ENCODE results near the gene BFAR. TPM values are rescaled to one million over a fixed set of nuclear protein-coding genes. Genes with fewer than 3 reads are reported as not detected.
"Not testable (repeated sequence)": the region's sequence is repeated elsewhere in the genome, so short reads cannot be mapped to it uniquely, and the experiment has no call there.

BFAR gene
- polyA plus RNA-seq, 1 experiment, result 77.1 TPM

- H3K27me3 ChIP-seq (ENCODE audit: control insufficient read depth, insufficient read depth, low read length), result no peaks in the 10 kb centered on the region
- H3K4me3 ChIP-seq (ENCODE audit: low read depth, low read length), result peak overlapping the region; percentile 87
- TF ChIP-seq, protein P1, sequence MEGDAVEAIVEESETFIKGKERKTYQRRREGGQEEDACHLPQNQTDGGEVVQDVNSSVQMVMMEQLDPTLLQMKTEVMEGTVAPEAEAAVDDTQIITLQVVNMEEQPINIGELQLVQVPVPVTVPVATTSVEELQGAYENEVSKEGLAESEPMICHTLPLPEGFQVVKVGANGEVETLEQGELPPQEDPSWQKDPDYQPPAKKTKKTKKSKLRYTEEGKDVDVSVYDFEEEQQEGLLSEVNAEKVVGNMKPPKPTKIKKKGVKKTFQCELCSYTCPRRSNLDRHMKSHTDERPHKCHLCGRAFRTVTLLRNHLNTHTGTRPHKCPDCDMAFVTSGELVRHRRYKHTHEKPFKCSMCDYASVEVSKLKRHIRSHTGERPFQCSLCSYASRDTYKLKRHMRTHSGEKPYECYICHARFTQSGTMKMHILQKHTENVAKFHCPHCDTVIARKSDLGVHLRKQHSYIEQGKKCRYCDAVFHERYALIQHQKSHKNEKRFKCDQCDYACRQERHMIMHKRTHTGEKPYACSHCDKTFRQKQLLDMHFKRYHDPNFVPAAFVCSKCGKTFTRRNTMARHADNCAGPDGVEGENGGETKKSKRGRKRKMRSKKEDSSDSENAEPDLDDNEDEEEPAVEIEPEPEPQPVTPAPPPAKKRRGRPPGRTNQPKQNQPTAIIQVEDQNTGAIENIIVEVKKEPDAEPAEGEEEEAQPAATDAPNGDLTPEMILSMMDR (IDR thresholded peaks at IDR 0.05; ENCODE audit: insufficient read depth, low read depth, low read length), result no peak
- peaks cover 3% of the 10 kb centered on the region; the same call in 1 of the 2 replicates for H3K36me3 ChIP-seq (ENCODE audit: control insufficient read depth, insufficient read depth, low read length)
- no peak for DNase-seq (ENCODE audit: low read depth)
- ChIA-PET CTCF (no interaction called here), POLR2A (no interaction called here)
Measured at GRCh38 chr16:14628806-14629611, 3.7 kb upstream of the BFAR start.

- Histone ChIP-seq H3K36me3 (ENCODE audit: control insufficient read depth, insufficient read depth, low read length) (peaks cover 3% of the 10 kb centered on the region; the same call in 1 of the 2 replicates), H3K4me3 (ENCODE audit: low read depth, low read length) (peak overlapping the region; percentile 87), H3K27me3 (ENCODE audit: control insufficient read depth, insufficient read depth, low read length) (no peaks in the 10 kb centered on the region)
- no peak for DNase-seq (ENCODE audit: low read depth)
- POLR2A ChIA-PET, result no interaction called here
- TF ChIP-seq, protein P1 (IDR thresholded peaks at IDR 0.05; ENCODE audit: insufficient read depth, low read depth, low read length), result no peak
- CTCF ChIA-PET, result interaction anchor here (1.1 kb wide), 1 partner anchor 102 kb away, joined by 3 read pairs; no protein-coding TSS in a partner anchor
Measured at GRCh38 chr16:14629612-14629918, 3.2 kb upstream of the BFAR start.

DNA sequence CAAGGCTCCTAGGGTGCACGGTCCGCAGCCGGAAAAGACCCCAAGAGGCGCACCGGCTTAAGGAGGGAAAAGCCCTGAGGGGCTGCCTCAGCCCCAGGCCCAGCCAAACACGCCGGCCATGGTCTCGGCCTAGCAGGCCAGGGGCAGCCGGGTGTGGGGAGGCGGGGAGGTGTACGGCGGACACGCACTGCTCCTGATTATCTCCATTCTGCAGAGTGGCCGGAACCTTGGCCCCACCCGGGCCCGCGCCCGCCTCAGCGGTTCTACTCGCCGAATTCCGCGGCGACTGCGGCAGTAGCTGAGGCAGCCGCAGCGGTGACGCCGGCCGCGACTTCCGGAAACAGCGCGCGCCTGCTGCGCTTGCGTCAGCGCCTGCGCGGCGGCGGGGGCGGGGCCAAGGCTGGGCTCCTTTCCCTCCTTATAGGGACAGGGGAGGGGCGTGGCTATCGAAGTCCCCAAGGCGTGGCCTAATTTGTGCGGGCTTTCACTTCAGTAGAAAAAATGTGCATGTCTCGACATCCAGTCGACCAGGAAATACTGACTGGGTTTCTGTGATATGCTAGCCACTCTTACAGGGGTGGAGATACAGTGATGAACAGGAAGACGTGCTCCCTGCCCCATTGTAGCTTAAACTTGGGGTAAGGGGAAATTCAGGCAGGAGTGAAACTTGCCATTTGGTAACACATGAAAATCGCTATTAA, 2.7 kb upstream of the BFAR start, which contains the start of gene PARN:
Gene PARN, minus strand, starts transcription at position 342 of the 701 bp plus-strand sequence. Its CDS starts 135 bp downstream, at position 207.
- peaks cover 3% of the 10 kb centered on the region; the same call in 1 of the 2 replicates for H3K36me3 ChIP-seq (ENCODE audit: control insufficient read depth, insufficient read depth, low read length)
- peak; percentile 81 for DNase-seq (ENCODE audit: low read depth)
- ChIA-PET CTCF (interaction anchor here (1.1 kb wide), 1 partner anchor 102 kb away, joined by 3 read pairs; no protein-coding TSS in a partner anchor), POLR2A (no interaction called here)
- TF ChIP-seq, protein P1 (IDR thresholded peaks at IDR 0.05; ENCODE audit: insufficient read depth, low read depth, low read length), result no peak
- H3K27me3 ChIP-seq (ENCODE audit: control insufficient read depth, insufficient read depth, low read length), result no peaks in the 10 kb centered on the region
- H3K4me3 ChIP-seq (ENCODE audit: low read depth, low read length), result peak within 1 kb of the TSS; percentile 87

- H3K4me3 ChIP-seq (ENCODE audit: low read depth, low read length), result peak overlapping the region; percentile 35
- DNase-seq (ENCODE audit: low read depth); H3K27me3 ChIP-seq (ENCODE audit: control insufficient read depth, insufficient read depth, low read length); H3K36me3 ChIP-seq (ENCODE audit: control insufficient read depth, insufficient read depth, low read length); POLR2A ChIA-PET: not testable (repeated sequence)
- CTCF ChIA-PET, result interaction anchor here (1.1 kb wide), 1 partner anchor 103 kb away, joined by 3 read pairs; no protein-coding TSS in a partner anchor
Measured at GRCh38 chr16:14630620-14631330, 2.0 kb upstream of the BFAR start.

GRCh38 chr16:14634389-14634725, 1.6 kb downstream of the BFAR start:
- ChIA-PET CTCF (no interaction called here), POLR2A (no interaction called here)
- peak overlapping the region; percentile 81 for H3K4me3 ChIP-seq (ENCODE audit: low read depth, low read length)

More at GRCh38 chr16:14634389-14634725, 1.6 kb downstream of the BFAR start:
- no peak for DNase-seq (ENCODE audit: low read depth)
- peaks cover 2% of the 10 kb centered on the region for H3K36me3 ChIP-seq (ENCODE audit: control insufficient read depth, insufficient read depth, low read length)
- TF ChIP-seq, protein P1 (IDR thresholded peaks at IDR 0.05; ENCODE audit: insufficient read depth, low read depth, low read length), result no peak
- no peaks in the 10 kb centered on the region for H3K27me3 ChIP-seq (ENCODE audit: control insufficient read depth, insufficient read depth, low read length)
